ENCODE data around the gene SLC9A1.

DNA sequence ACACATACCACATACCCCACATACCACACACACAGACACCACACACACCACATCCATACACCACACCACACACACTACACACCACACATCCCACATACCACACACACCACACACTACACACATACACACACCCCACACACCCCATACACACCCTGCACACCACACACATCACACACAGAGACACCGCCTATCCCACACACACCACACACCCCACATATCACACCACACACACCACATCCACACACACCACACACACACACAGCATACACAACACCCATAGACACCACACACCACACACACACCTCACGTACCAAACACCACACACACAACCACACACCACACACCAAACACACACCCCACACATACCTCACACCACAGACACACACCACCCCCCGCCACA is 68.3 kb downstream of the SLC9A1 start:
- TF ChIP-seq, protein P1, sequence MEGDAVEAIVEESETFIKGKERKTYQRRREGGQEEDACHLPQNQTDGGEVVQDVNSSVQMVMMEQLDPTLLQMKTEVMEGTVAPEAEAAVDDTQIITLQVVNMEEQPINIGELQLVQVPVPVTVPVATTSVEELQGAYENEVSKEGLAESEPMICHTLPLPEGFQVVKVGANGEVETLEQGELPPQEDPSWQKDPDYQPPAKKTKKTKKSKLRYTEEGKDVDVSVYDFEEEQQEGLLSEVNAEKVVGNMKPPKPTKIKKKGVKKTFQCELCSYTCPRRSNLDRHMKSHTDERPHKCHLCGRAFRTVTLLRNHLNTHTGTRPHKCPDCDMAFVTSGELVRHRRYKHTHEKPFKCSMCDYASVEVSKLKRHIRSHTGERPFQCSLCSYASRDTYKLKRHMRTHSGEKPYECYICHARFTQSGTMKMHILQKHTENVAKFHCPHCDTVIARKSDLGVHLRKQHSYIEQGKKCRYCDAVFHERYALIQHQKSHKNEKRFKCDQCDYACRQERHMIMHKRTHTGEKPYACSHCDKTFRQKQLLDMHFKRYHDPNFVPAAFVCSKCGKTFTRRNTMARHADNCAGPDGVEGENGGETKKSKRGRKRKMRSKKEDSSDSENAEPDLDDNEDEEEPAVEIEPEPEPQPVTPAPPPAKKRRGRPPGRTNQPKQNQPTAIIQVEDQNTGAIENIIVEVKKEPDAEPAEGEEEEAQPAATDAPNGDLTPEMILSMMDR (conservative IDR thresholded peaks at IDR 0.05; ENCODE audit: low read length): no peak
- no peak for TF ChIP-seq EZH2phosphoT487 (IDR thresholded peaks at IDR 0.05; ENCODE audit: borderline replicate concordance, low read depth, low read length)

Measured in OCI-LY7 (cell line).